Measurements from ENCODE around the gene CIC. TPM values are rescaled to one million over a fixed set of nuclear protein-coding genes. Genes with fewer than 3 reads are reported as not detected.

The CIC gene
- total RNA-seq, 1 donor from 2014 or later, result 33.3 TPM

- intact Hi-C loops (cut with micrococcal nuclease), result no loop called here
- H3K36me3 ChIP-seq, result peaks cover 79% of the 10 kb centered on the region
- no peaks in the 10 kb centered on the region for H3K27me3 ChIP-seq (ENCODE audit: low read depth)
- H3K4me3 ChIP-seq, result no peak overlapping the region
- DNase-seq, result no peak
- peaks cover 20% of the 10 kb centered on the region for H3K4me1 ChIP-seq
- TF ChIP-seq CTCF (IDR thresholded peaks at IDR 0.05; ENCODE audit: borderline replicate concordance), result no peak
- H3K9me3 ChIP-seq (replicated peaks), result no peaks in the 10 kb centered on the region
- H3K27ac ChIP-seq (replicated peaks), result no peak overlapping the region
Measured at GRCh38 chr19:42290136-42290522, 21.1 kb downstream of the CIC start.

GRCh38 chr19:42290523-42291434 lies 21.7 kb downstream of the CIC start:
- Histone ChIP-seq H3K27ac (replicated peaks) (no peak overlapping the region), H3K4me3 (no peak overlapping the region), H3K4me1 (peaks cover 13% of the 10 kb centered on the region), H3K9me3 (replicated peaks) (no peaks in the 10 kb centered on the region), H3K27me3 (ENCODE audit: low read depth) (no peaks in the 10 kb centered on the region), H3K36me3 (peaks cover 79% of the 10 kb centered on the region)
- intact Hi-C loops (cut with micrococcal nuclease), result no loop called here
- no peak for DNase-seq
- peak; percentile 49 for TF ChIP-seq CTCF (IDR thresholded peaks at IDR 0.05; ENCODE audit: borderline replicate concordance)

- H3K27ac ChIP-seq (replicated peaks), result no peak overlapping the region
- intact Hi-C loops (cut with micrococcal nuclease), result no loop called here
- H3K4me3 ChIP-seq, result no peak overlapping the region
Measured at GRCh38 chr19:42291435-42291810, 22.4 kb downstream of the CIC start.

GRCh38 chr19:42292042-42292960 lies 23.2 kb downstream of the CIC start:
- Histone ChIP-seq H3K4me3 (no peak overlapping the region), H3K27me3 (ENCODE audit: low read depth) (no peaks in the 10 kb centered on the region), H3K27ac (replicated peaks) (no peak overlapping the region), H3K36me3 (peaks cover 72% of the 10 kb centered on the region), H3K4me1 (no peaks in the 10 kb centered on the region), H3K9me3 (replicated peaks) (no peaks in the 10 kb centered on the region)
- DNase-seq, result no peak
- intact Hi-C loops (cut with micrococcal nuclease), result no loop called here
- TF ChIP-seq CTCF (IDR thresholded peaks at IDR 0.05; ENCODE audit: borderline replicate concordance), result no peak

More at GRCh38 chr19:42291435-42291810, 22.4 kb downstream of the CIC start:
- TF ChIP-seq CTCF (IDR thresholded peaks at IDR 0.05; ENCODE audit: borderline replicate concordance), result no peak
- DNase-seq, result no peak
- Histone ChIP-seq H3K36me3 (peaks cover 79% of the 10 kb centered on the region), H3K9me3 (replicated peaks) (no peaks in the 10 kb centered on the region), H3K27me3 (ENCODE audit: low read depth) (no peaks in the 10 kb centered on the region), H3K4me1 (peaks cover 7% of the 10 kb centered on the region)

GRCh38 chr19:42292963-42293362 lies 23.9 kb downstream of the CIC start:
- no peak overlapping the region for H3K4me3 ChIP-seq
- DNase-seq, result no peak
- intact Hi-C loops (cut with micrococcal nuclease), result no loop called here
- no peaks in the 10 kb centered on the region for H3K27me3 ChIP-seq (ENCODE audit: low read depth)
- TF ChIP-seq CTCF (IDR thresholded peaks at IDR 0.05; ENCODE audit: borderline replicate concordance), result no peak
- H3K9me3 ChIP-seq (replicated peaks), result no peaks in the 10 kb centered on the region
- no peak overlapping the region for H3K27ac ChIP-seq (replicated peaks)
- H3K36me3 ChIP-seq, result peaks cover 66% of the 10 kb centered on the region
- H3K4me1 ChIP-seq, result no peaks in the 10 kb centered on the region

All from left ventricle myocardium inferior (tissue), 1 donor.